Measurements from ENCODE around the gene MBD1. TPM values are rescaled to one million over a fixed set of nuclear protein-coding genes. Genes with fewer than 3 reads are reported as not detected.

Gene MBD1
- total RNA-seq, 1 experiment from 2014 or later, result 58.1 TPM

GRCh38 chr18:50274941-50275340 lies 6.4 kb downstream of the MBD1 start:
- Mint-ChIP-seq H3K36me3 (ENCODE audit: insufficient read depth in 1 of 3, low read depth in 3 of 3) (peaks cover 39 to 77% (median 75%) of the 10 kb centered on the region in 3 experiments; a peak in 6 of 7 replicates), H3K4me3 (no peak overlapping the region; a peak in 1 of 5 replicates)

More at GRCh38 chr18:50274941-50275340, 6.4 kb downstream of the MBD1 start:
- H3K14ac ChIP-seq (ENCODE audit: insufficient read depth, low read length), result no peak overlapping the region
- no peak overlapping the region for H4K5ac ChIP-seq (ENCODE audit: insufficient read length, low read depth, low read length)
- WGBS (ENCODE audit: extremely low coverage, insufficient read length, low lambda C conversion rate), result no CpG with 5 or more reads among the region's 10 CpGs
- H3K27me3 ChIP-seq (ENCODE audit: insufficient read depth, low read length), result no peaks in the 10 kb centered on the region
- no peaks in the 10 kb centered on the region for H3K9me3 ChIP-seq (ENCODE audit: control insufficient read depth, low read depth, low read length)
- H2BK5ac ChIP-seq (ENCODE audit: insufficient read length, low read length), result no peak overlapping the region
- peaks cover 0 to under 1% of the 10 kb centered on the region in 2 experiments; a peak in 1 of 4 replicates for H3K4me1 Mint-ChIP-seq
- H3K4me2 ChIP-seq (ENCODE audit: insufficient read depth, insufficient read length, low read length), result no peak overlapping the region
- no peak overlapping the region for H3K18ac ChIP-seq (ENCODE audit: insufficient read length, low read depth, low read length)
- no peak overlapping the region for H3K27ac ChIP-seq (ENCODE audit: insufficient read length, low read depth, low read length)
- no peak overlapping the region for H3K4ac ChIP-seq (ENCODE audit: low read depth, low read length)
- H4K8ac ChIP-seq (replicated peaks; ENCODE audit: insufficient read length, low read depth, low read length), result no peak overlapping the region
- H3K27me3 Mint-ChIP-seq (ENCODE audit: low read depth), result no peaks in the 10 kb centered on the region; the same call in 1 of the 2 replicates
- H2AFZ ChIP-seq (ENCODE audit: low read length), result no peak overlapping the region
- no peak overlapping the region for H2BK120ac ChIP-seq (ENCODE audit: low read depth, low read length, poor library complexity, severe bottlenecking)
- no peak overlapping the region for H3K23ac ChIP-seq (ENCODE audit: insufficient read length, low read depth, low read length)
- H3K79me1 ChIP-seq (ENCODE audit: insufficient read depth, low read depth, low read length, poor library complexity, severe bottlenecking), result no peaks in the 10 kb centered on the region
- no peak overlapping the region for H2BK12ac ChIP-seq (ENCODE audit: insufficient read length, low read depth, low read length)
- no peak overlapping the region for H2BK20ac ChIP-seq (ENCODE audit: low read depth, low read length, poor library complexity, severe bottlenecking)
- no peaks in the 10 kb centered on the region for H3K9me3 Mint-ChIP-seq
- no peak overlapping the region for H2BK15ac ChIP-seq (ENCODE audit: low read depth, low read length)
- H3T11ph ChIP-seq (ENCODE audit: low read length), result no peak overlapping the region
- TF ChIP-seq CTCF (conservative IDR thresholded peaks at IDR 0.05), result no peak
- H3K9ac ChIP-seq (ENCODE audit: extremely low read depth, insufficient read length, low read length), result no peak overlapping the region
- H3K4me1 ChIP-seq (ENCODE audit: insufficient read depth, low read length), result no peaks in the 10 kb centered on the region
- no peaks in the 10 kb centered on the region for H3K79me2 ChIP-seq (ENCODE audit: insufficient read depth, low read length)
- H3K27ac Mint-ChIP-seq, result no peak overlapping the region
- H3K23me2 ChIP-seq (ENCODE audit: insufficient read length, low read depth, low read length, poor library complexity, severe bottlenecking), result no peaks in the 10 kb centered on the region
- DNase-seq, result no peak
- no peaks in the 10 kb centered on the region for H4K20me1 ChIP-seq (ENCODE audit: control insufficient read depth, insufficient read depth, insufficient read length)
- H4K91ac ChIP-seq (ENCODE audit: insufficient read length, low read depth, low read length), result no peak overlapping the region
- no peak overlapping the region for H3K56ac ChIP-seq (ENCODE audit: insufficient read length, low read depth, low read length)
- no peak overlapping the region for H2AK5ac ChIP-seq (ENCODE audit: insufficient read length, low read length)
